Panc1 (cell line): ENCODE data around the gene IGF1.

Experiments used
- CTCF ChIP-seq: fragments of 450-650 bp; IDR thresholded peaks from 2 replicates; pipeline ENCODE4 v1.5.1; 2017; ENCODE audit warnings: mild to moderate bottlenecking
- REST ChIP-seq, 2 experiments: IDR thresholded peaks; 2 replicates each; pipeline ENCODE4 v1.6.1; 2011 to 2012; ENCODE audit warnings: low read depth in 2 of 2, control low read depth in 1 of 2, low read length in 1 of 2, mild to moderate bottlenecking in 1 of 2, moderate library complexity in 1 of 2; ENCODE audit not compliant: insufficient read depth in 1 of 2
- SIN3A ChIP-seq: IDR thresholded peaks from 2 replicates; pipeline ENCODE4 v1.6.1; 2012; ENCODE audit warnings: low read depth, mild to moderate bottlenecking, low read length, moderate library complexity, borderline replicate concordance; ENCODE audit not compliant: insufficient read depth

DNA sequence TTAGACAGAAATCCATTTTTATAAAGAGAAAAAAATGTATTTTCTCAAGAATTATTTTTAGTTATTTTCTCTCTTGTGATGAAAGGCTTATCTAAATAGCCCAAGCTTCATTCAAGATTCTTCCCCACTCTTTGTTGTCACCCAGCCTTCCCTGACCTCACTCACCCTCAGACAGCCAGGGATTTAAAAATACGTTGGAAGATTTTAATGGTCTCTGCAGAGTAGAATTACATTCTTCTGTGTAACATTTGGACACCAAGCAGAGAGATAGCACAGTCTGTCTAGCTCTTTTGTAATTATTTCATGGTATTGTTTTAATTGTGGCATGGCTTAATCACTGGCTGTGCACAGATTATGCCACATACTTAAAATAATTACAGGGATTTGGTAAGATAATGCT, 130.3 kb downstream of the IGF1 start:
- TF ChIP-seq CTCF (no peak), SIN3A (no peak), REST (IDR thresholded peaks at IDR 0.05; ENCODE audit: insufficient read depth in 1 of 2, low read depth in 2 of 2, low read length in 1 of 2) (no peak)
